Activated T-helper 17 cell treated with anti-CD3 and anti-CD28 coated beads, Interleukin-2, amount 50 U/mL, for 72 hours (primary cell): ENCODE measurements around the gene PVRIG. TPM values are rescaled to one million over a fixed set of nuclear protein-coding genes. Genes with fewer than 3 reads are reported as not detected.
"Not testable (repeated sequence)": the region's sequence is repeated elsewhere in the genome, so short reads cannot be mapped to it uniquely, and the experiment has no call there.

Source experiments
- ATAC-seq: fragments of 150-1000 bp; cut with Tn5 transposase; replicated peaks from 2 replicates; pipeline ENCODE4 v1.10.0; 2021; ENCODE audit warnings: mild to moderate bottlenecking, moderate library complexity
- H3K27ac Mint-ChIP-seq: one replicate; pipeline ENCODE4 v1.8.0; 2022; ENCODE audit warnings: mixed read lengths
- H3K27me3 Mint-ChIP-seq: one replicate; pipeline ENCODE4 v1.8.0; 2022; ENCODE audit warnings: mixed read lengths
- H3K36me3 Mint-ChIP-seq: one replicate; pipeline ENCODE4 v1.8.0; 2022; ENCODE audit warnings: low read depth, mild to moderate bottlenecking, mixed read lengths
- H3K4me1 Mint-ChIP-seq: one replicate; pipeline ENCODE4 v1.8.0; 2022; ENCODE audit warnings: mixed read lengths
- H3K4me3 Mint-ChIP-seq: one replicate; pipeline ENCODE4 v1.8.0; 2022; ENCODE audit warnings: mild to moderate bottlenecking, mixed read lengths
- H3K9me3 Mint-ChIP-seq: one replicate; pipeline ENCODE4 v1.8.0; 2022; ENCODE audit warnings: mixed read lengths
- total RNA-seq, 2 donors: library from RNA; stranded (reverse); gene quantifications; one replicate each; pipeline ENCODE4 v1.2.3, GENCODE V29; 2022

Gene PVRIG
- total RNA-seq = 10 to 100 TPM; 16.1 to 28.5 TPM

GRCh38 chr7:100219801-100220585 is at the start of gene PVRIG:
PVRIG (plus strand) TSS chr7:100219949; CDS start chr7:100219971, 22 bp downstream.
- H3K36me3 Mint-ChIP-seq = peaks cover 68% of the 10 kb centered on the region
- not testable (repeated sequence) for ATAC-seq, H3K9me3 Mint-ChIP-seq, H3K27me3 Mint-ChIP-seq
- peak within 1 kb of the TSS; percentile 98 for H3K27ac Mint-ChIP-seq
- peak within 1 kb of the TSS; percentile 97 for H3K4me3 Mint-ChIP-seq
- H3K4me1 Mint-ChIP-seq = peaks cover 23% of the 10 kb centered on the region

- no peaks in the 10 kb centered on the region for H3K36me3 Mint-ChIP-seq
- peaks cover 5% of the 10 kb centered on the region for H3K27me3 Mint-ChIP-seq
- peak overlapping the region; percentile 92 for H3K4me3 Mint-ChIP-seq
- no peak overlapping the region for H3K27ac Mint-ChIP-seq
- H3K4me1 Mint-ChIP-seq = peaks cover 49% of the 10 kb centered on the region
- H3K9me3 Mint-ChIP-seq = no peaks in the 10 kb centered on the region
- no peak for ATAC-seq
These were observed 49.5 kb upstream of the PVRIG start for GRCh38 chr7:100170101-100170897.

DNA sequence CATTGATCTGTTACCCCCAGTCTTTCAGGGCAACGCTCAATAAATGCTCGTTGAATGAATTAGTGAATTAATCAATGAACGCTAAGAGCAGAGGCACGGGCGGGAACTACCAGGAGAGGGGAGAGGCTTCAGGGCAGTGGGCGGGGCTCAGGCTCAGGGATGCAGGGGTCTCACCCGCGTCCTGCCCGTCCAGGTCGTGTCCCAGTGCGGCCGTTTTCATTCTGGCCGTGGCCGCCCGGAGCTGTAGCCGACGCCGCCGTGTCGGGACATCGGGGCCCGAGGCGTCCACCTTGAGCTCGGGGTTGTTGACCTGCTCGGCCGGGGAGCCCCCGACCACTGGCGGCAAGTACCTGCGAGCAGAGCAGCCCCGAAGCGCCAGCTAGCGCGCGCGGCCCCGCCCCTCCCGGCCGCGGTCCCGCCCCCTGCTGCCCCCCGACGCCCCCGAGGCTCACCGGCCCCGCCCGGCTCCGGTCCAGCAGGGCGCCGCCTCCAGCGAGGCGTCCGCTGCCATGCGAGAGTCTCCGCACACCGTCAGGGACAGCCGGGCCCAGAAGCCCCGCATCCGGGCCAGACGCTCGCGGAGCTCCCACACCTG is 48.6 kb upstream of the PVRIG start:
- H3K4me1 Mint-ChIP-seq = peaks cover 49% of the 10 kb centered on the region
- ATAC-seq = peak; percentile 48
- H3K27ac Mint-ChIP-seq = no peak overlapping the region
- H3K27me3 Mint-ChIP-seq = peaks cover 5% of the 10 kb centered on the region
- H3K36me3 Mint-ChIP-seq = no peaks in the 10 kb centered on the region
- H3K9me3 Mint-ChIP-seq = no peaks in the 10 kb centered on the region
- H3K4me3 Mint-ChIP-seq = peak overlapping the region; percentile 92

DNA sequence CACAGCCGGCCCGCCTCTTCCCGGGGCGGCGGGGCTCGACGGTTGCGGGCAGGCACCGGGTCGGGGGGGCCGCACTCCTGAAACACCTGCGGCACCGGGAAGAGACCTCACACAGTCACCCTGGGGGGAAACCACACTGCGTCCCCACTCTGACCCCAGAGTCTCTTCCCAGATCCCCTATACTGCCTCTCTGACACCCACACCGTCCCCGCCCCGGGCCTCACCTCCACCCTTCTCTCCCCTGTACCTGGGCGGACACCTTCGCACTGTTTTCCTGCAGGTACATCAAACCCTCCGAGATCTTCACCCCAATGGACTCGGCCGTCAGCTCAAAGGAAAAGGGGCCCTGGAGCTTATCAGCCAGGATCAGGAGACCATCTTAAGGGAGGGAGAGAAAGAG is 47.9 kb upstream of the PVRIG start:
- Mint-ChIP-seq H3K9me3 (no peaks in the 10 kb centered on the region), H3K4me1 (peaks cover 42% of the 10 kb centered on the region), H3K4me3 (peak overlapping the region; percentile 70), H3K27ac (no peak overlapping the region), H3K36me3 (no peaks in the 10 kb centered on the region), H3K27me3 (peaks cover 5% of the 10 kb centered on the region)
- ATAC-seq = peak; percentile 19

GRCh38 chr7:100173806-100174495 is 45.8 kb upstream of the PVRIG start:
- Mint-ChIP-seq H3K4me1 (peaks cover 22% of the 10 kb centered on the region), H3K27ac (peak overlapping the region; percentile 37), H3K36me3 (no peaks in the 10 kb centered on the region), H3K27me3 (peaks cover 5% of the 10 kb centered on the region), H3K9me3 (no peaks in the 10 kb centered on the region), H3K4me3 (no peak overlapping the region)
- no peak for ATAC-seq

DNA sequence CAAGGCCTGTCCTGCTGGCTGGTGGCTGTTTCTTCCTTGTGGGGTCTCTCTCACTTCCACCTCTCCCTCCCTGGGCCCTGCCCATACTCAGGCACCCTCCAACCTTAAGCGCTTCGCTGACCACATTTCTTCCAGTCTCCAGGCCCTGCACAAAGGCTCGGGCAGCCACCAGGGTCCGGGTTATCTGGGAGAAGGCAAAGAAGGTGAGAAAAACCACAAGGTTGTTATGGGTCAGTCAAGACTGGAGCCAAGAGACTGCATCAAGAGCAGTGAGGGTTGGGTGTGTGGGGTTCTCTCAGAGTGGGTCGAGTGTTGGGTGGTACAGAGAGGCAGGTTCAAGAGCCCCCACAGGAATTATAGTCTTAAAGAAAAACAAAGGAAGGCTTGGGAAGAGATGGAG is 45.2 kb upstream of the PVRIG start:
- H3K36me3 Mint-ChIP-seq = no peaks in the 10 kb centered on the region
- no peak for ATAC-seq
- no peaks in the 10 kb centered on the region for H3K9me3 Mint-ChIP-seq
- peaks cover 22% of the 10 kb centered on the region for H3K4me1 Mint-ChIP-seq
- H3K4me3 Mint-ChIP-seq = no peak overlapping the region
- H3K27me3 Mint-ChIP-seq = peaks cover 5% of the 10 kb centered on the region
- H3K27ac Mint-ChIP-seq = no peak overlapping the region

DNA sequence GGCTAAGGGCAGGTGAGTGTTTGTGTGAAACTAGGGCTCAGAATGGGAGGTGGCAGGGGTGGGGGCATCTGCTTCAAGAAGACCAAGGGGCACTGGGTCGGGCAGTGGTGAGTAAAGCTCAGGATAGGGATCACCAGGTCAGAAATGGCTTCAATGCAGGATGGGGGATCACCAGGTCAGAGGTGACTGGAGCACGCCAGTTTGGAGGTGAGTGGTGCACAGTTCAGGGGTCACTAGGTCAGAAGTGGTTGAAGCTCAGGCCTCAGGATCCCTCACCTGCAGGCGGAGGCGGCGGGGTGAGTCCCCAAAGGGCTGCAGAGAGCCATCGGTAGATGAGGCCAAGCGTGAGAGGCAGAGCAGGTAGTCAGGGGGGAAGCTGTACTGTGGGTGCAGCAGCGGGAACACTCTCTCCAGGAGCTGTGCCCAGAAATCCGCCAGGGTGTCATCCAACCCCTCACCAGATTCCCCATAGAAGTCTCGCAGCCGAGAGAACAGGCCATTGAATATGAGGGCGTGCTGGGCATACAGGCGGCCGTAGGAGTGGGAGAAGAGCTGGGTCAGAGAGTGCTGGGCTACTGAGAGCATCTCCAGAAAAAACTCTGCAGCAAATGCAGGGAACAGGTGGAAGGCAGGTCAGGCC is 44.3 kb upstream of the PVRIG start:
- Mint-ChIP-seq H3K36me3 (no peaks in the 10 kb centered on the region), H3K27ac (no peak overlapping the region), H3K9me3 (peaks cover 2% of the 10 kb centered on the region), H3K4me3 (peak overlapping the region; percentile 3), H3K27me3 (peaks cover 4% of the 10 kb centered on the region), H3K4me1 (peaks cover 22% of the 10 kb centered on the region)
- no peak for ATAC-seq

- Mint-ChIP-seq H3K27me3 (no peaks in the 10 kb centered on the region), H3K27ac (no peak overlapping the region)
These were observed 43.4 kb upstream of the PVRIG start for GRCh38 chr7:100176096-100177044.

DNA sequence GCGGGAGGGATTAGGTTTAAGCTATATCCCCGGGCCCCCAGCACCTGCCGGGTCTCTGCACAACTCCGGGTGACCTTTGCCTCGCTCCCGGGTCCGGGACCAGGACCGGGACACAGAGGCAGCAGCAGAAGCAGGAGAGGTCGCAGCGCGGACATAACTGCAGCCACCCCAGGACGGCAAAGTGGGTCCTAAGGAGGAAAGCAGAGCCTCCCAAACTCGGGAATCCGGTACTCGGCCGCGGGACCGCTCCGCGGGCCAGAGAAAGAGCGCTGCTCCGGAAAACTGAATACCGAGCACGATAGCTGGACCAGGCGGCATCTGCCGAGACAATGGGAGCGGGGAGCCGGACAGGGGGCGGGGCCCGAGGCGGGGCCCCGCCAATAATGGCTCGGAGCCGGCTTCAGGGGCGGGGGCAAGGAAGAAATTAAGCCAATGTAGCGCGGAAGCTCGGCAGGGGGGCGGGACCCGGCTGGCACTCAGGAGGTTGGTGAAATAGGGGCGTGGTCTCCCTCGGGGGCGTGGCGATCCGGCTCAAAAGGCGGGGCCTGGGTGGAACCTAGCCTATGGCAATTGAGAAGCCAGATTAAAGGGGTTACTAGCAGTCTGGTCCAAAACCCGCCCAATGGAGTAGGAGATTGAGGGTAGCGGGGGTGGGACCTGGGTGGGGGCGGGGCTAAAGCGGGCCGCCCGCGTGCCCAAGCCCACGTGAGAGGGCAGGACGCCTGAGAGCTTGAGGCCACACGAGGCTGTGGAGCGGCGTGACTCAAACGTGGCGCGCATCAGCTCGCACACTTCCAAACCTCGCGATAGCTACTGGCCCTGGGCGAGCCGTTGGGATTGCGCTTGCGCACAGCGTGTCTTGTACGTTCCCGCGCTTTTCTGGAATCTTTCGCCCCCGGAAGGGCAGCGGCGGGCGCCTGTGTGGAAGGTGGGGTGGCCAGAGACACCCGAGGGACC is 42.4 kb upstream of the PVRIG start, which contains the start of the genes GPC2 and STAG3:
Gene GPC2, minus strand, starts transcription at position 337 of the 957 bp plus-strand sequence. Its CDS starts 182 bp downstream, at position 155.
Gene STAG3, plus strand, starts transcription at position 874 of the 957 bp plus-strand sequence. CDS start 2,639 bp downstream, outside the sequence.
- no peaks in the 10 kb centered on the region for H3K27me3 Mint-ChIP-seq
- H3K27ac Mint-ChIP-seq = no peak within 1 kb of the TSS
- peak; percentile 93 for ATAC-seq
- H3K9me3 Mint-ChIP-seq = peaks cover 3% of the 10 kb centered on the region
- no peaks in the 10 kb centered on the region for H3K36me3 Mint-ChIP-seq
- H3K4me3 Mint-ChIP-seq = peak within 1 kb of the TSS; percentile 75
- H3K4me1 Mint-ChIP-seq = peaks cover 19% of the 10 kb centered on the region

More at GRCh38 chr7:100176096-100177044, 43.4 kb upstream of the PVRIG start:
- peaks cover 24% of the 10 kb centered on the region for H3K4me1 Mint-ChIP-seq
- peaks cover 3% of the 10 kb centered on the region for H3K9me3 Mint-ChIP-seq
- no peak for ATAC-seq
- H3K4me3 Mint-ChIP-seq = peak overlapping the region; percentile 75
- no peaks in the 10 kb centered on the region for H3K36me3 Mint-ChIP-seq

DNA sequence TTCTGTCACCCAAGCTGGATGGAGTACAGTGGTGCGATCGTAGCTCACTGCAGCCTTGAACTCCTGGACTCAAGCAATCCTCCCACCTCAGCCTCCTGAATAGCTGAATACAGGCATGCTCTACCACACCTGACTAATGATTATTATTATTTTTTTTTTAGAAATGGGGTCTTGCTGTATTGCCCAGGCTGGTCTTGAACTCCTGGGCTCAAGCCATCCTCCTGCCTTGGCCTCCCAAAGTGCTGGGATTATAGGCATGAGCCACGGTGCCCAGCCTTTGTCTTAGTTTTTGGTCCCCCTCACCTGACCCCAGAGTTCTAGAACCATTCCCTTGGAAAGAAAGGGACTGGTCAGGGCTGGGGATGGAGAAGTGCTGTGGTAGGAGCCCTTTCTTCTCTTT is 39.7 kb upstream of the PVRIG start:
- not testable (repeated sequence) for H3K27me3 Mint-ChIP-seq, ATAC-seq, H3K9me3 Mint-ChIP-seq, H3K36me3 Mint-ChIP-seq
- Mint-ChIP-seq H3K4me1 (peaks cover 14% of the 10 kb centered on the region), H3K4me3 (peak overlapping the region; percentile 75), H3K27ac (peak overlapping the region; percentile 85)

DNA sequence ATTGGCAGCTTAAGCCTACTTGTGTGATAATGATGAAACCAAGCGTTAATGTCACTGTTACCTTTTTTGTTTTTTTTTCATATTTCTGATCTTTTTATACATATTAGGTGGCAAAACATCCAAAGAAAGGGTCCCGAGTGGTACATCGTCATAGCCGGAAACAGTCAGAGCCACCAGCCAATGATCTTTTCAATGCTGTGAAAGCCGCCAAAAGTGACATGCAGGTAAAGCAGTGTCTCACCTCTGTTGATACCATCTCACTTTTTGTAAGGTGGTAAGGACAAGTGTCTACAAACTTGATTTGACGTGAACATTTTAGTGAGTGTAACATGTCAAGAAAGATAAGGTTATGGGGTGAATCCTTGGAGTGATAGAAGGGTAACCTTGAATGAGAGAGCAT is 37.1 kb upstream of the PVRIG start:
- not testable (repeated sequence) for H3K4me1 Mint-ChIP-seq, ATAC-seq, H3K9me3 Mint-ChIP-seq, H3K27ac Mint-ChIP-seq, H3K36me3 Mint-ChIP-seq, H3K4me3 Mint-ChIP-seq, H3K27me3 Mint-ChIP-seq

- H3K27me3 Mint-ChIP-seq, ATAC-seq, H3K36me3 Mint-ChIP-seq, H3K9me3 Mint-ChIP-seq, H3K4me3 Mint-ChIP-seq, H3K27ac Mint-ChIP-seq, H3K4me1 Mint-ChIP-seq: not testable (repeated sequence)
These were observed 36.7 kb upstream of the PVRIG start for GRCh38 chr7:100183090-100183489.
